Measurements from ENCODE around the gene OR2L5.

OR2L5 gene

DNA sequence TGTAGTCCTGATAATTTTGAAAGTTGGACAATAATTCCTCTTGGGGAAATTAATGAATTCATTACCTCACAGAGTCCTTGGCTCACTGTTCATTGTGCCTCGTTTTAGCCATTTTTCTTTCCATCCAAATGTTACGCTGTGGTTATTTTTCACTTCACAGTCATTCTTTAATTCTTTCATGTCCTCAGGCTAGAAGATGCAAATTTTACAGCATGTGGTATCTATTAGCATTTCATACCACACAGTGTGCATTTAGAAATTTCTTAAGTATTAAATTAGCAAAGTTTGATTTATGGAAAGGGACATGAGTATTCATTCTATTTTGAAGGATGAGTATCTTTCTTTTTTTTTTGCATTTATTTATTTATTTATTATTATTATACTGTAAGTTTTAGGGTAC is 51.6 kb downstream of the OR2L5 start:
- Histone ChIP-seq H3K9ac (ENCODE audit: low read depth, low read length) (no peak overlapping the region), H3K4me2 (ENCODE audit: insufficient read depth, low read length) (no peak overlapping the region), H3K9me3 (ENCODE audit: insufficient read depth, low read length, severe bottlenecking) (no peaks in the 10 kb centered on the region), H2AFZ (ENCODE audit: low read depth, low read length) (no peak overlapping the region), H3K36me3 (ENCODE audit: insufficient read depth, low read length) (no peaks in the 10 kb centered on the region), H3K27me3 (ENCODE audit: insufficient read depth, low read length, poor library complexity) (no peaks in the 10 kb centered on the region), H3K79me2 (ENCODE audit: insufficient read depth, low read length) (no peaks in the 10 kb centered on the region), H3K27ac (ENCODE audit: low read length) (no peak overlapping the region), H3K4me3 (ENCODE audit: low read depth in 1 of 2, low read length in 2 of 2) (no peak overlapping the region), H3K4me1 (ENCODE audit: insufficient read depth, low read length) (no peaks in the 10 kb centered on the region), H4K20me1 (ENCODE audit: insufficient read depth, low read length) (no peaks in the 10 kb centered on the region)
- ATAC-seq (ENCODE audit: insufficient read depth, low read depth), result no peak
- no peak for TF ChIP-seq EZH2 (IDR thresholded peaks at IDR 0.05; ENCODE audit: borderline replicate concordance, low read depth, low read length, severe bottlenecking)
- TF ChIP-seq, protein P1, sequence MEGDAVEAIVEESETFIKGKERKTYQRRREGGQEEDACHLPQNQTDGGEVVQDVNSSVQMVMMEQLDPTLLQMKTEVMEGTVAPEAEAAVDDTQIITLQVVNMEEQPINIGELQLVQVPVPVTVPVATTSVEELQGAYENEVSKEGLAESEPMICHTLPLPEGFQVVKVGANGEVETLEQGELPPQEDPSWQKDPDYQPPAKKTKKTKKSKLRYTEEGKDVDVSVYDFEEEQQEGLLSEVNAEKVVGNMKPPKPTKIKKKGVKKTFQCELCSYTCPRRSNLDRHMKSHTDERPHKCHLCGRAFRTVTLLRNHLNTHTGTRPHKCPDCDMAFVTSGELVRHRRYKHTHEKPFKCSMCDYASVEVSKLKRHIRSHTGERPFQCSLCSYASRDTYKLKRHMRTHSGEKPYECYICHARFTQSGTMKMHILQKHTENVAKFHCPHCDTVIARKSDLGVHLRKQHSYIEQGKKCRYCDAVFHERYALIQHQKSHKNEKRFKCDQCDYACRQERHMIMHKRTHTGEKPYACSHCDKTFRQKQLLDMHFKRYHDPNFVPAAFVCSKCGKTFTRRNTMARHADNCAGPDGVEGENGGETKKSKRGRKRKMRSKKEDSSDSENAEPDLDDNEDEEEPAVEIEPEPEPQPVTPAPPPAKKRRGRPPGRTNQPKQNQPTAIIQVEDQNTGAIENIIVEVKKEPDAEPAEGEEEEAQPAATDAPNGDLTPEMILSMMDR (IDR thresholded peaks at IDR 0.05; ENCODE audit: borderline replicate concordance, extremely low read depth, low read length, poor library complexity, severe bottlenecking), result no peak
- DNase-seq, result no peak

DNA sequence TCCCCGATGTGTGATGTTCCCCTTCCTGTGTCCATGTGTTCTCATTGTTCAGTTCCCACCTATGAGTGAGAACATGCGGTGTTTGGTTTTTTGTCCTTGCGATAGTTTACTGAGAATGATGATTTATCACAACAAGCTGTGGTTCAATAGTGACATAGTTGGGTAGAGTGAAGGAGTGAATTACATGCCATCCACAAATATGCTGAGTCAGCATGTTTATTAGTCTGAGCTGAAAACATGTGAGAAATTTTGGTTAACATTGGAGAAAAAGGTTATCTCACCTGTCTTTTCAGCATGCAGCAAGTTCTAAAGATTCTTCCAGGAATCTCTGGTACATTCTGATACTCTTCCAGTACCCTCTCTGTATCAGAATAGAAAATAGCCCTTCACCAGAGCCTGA is 52.1 kb downstream of the OR2L5 start:
- no peak overlapping the region for H3K9ac ChIP-seq (ENCODE audit: low read depth, low read length)
- TF ChIP-seq EZH2 (IDR thresholded peaks at IDR 0.05; ENCODE audit: borderline replicate concordance, low read depth, low read length, severe bottlenecking), result no peak
- TF ChIP-seq, protein P1 (IDR thresholded peaks at IDR 0.05; ENCODE audit: borderline replicate concordance, extremely low read depth, low read length, poor library complexity, severe bottlenecking), result no peak
- ATAC-seq (ENCODE audit: insufficient read depth, low read depth) (no peak), DNase-seq (no peak)
- H4K20me1 ChIP-seq (ENCODE audit: insufficient read depth, low read length), result no peaks in the 10 kb centered on the region
- no peaks in the 10 kb centered on the region for H3K36me3 ChIP-seq (ENCODE audit: insufficient read depth, low read length)
- H3K27me3 ChIP-seq (ENCODE audit: insufficient read depth, low read length, poor library complexity), result no peaks in the 10 kb centered on the region
- no peaks in the 10 kb centered on the region for H3K9me3 ChIP-seq (ENCODE audit: insufficient read depth, low read length, severe bottlenecking)
- H3K4me1 ChIP-seq (ENCODE audit: insufficient read depth, low read length), result no peaks in the 10 kb centered on the region
- no peaks in the 10 kb centered on the region for H3K79me2 ChIP-seq (ENCODE audit: insufficient read depth, low read length)
- no peak overlapping the region for H3K4me3 ChIP-seq (ENCODE audit: low read depth in 1 of 2, low read length in 2 of 2)
- no peak overlapping the region for H2AFZ ChIP-seq (ENCODE audit: low read depth, low read length)
- H3K4me2 ChIP-seq (ENCODE audit: insufficient read depth, low read length), result no peak overlapping the region
- H3K27ac ChIP-seq (ENCODE audit: low read length), result no peak overlapping the region

Measured in DND-41 (cell line).